Caco-2 (cell line): ENCODE measurements around the gene DR1. TPM values are rescaled to one million over a fixed set of nuclear protein-coding genes. Genes with fewer than 3 reads are reported as not detected.

Experiments
- BruUV-seq: library from RNA; stranded (reverse); fragments of 400-500 nt; replicated peaks from 2 replicates; lab custom pipeline; 2021; lab: Mats Ljungman, UMichigan
- CTCF ChIA-PET: fragments of 300-600 bp; sonication (Branson Sonifier 250); formaldehyde crosslinking; loops from one replicate; lab custom pipeline; 2022; ENCODE audit warnings: antibody characterized with exemption; lab: Charles Lee
- POLR2A ChIA-PET: fragments of 300-600 bp; sonication (Branson Sonifier 250); formaldehyde crosslinking; loops from one replicate; lab custom pipeline; 2022; ENCODE audit warnings: antibody characterized with exemption; lab: Charles Lee
- DNase-seq, 2 experiments: peaks; one replicate each; pipeline versions ENCODE4 v3.0.0 to v3.0.0-alpha.2; 2020 to 2022
- H3K27me3 ChIP-seq: replicated peaks from 2 replicates; pipeline ENCODE4 v1.6.0; 2011; ENCODE audit warnings: low read length; ENCODE audit not compliant: control insufficient read depth, insufficient read depth
- H3K36me3 ChIP-seq: 2 replicates; pipeline ENCODE4 v1.5.1; 2011; ENCODE audit warnings: low read length; ENCODE audit not compliant: control insufficient read depth, insufficient read depth
- H3K4me1 ChIP-seq: fragments of 250-450 bp; sonication (Bioruptor Pico); 2 replicates; pipeline ENCODE4 v1.5.1; 2020; ENCODE audit warnings: mild to moderate bottlenecking
- H3K4me3 ChIP-seq: 2 replicates; pipeline ENCODE4 v1.5.1; 2011; ENCODE audit warnings: low read depth, mild to moderate bottlenecking, control low read depth, low read length
- H3K9me3 ChIP-seq: fragments of 250-450 bp; sonication (Bioruptor Pico); 2 replicates; pipeline ENCODE4 v1.5.1; 2020; ENCODE audit warnings: mild to moderate bottlenecking, moderate library complexity
- H3K27ac Mint-ChIP-seq: one replicate; pipeline ENCODE4 v1.8.0; 2022; ENCODE audit warnings: mixed read lengths; ENCODE audit not compliant: unreplicated experiment
- H3K27me3 Mint-ChIP-seq: one replicate; pipeline ENCODE4 v1.8.0; 2022; ENCODE audit warnings: mixed read lengths; ENCODE audit not compliant: insufficient read depth, unreplicated experiment
- H3K36me3 Mint-ChIP-seq: one replicate; pipeline ENCODE4 v1.8.0; 2022; ENCODE audit warnings: mild to moderate bottlenecking, mixed read lengths; ENCODE audit not compliant: insufficient read depth, unreplicated experiment
- H3K4me1 Mint-ChIP-seq: one replicate; pipeline ENCODE4 v1.8.0; 2022; ENCODE audit warnings: low read depth, mixed read lengths; ENCODE audit not compliant: unreplicated experiment
- H3K4me3 Mint-ChIP-seq: one replicate; pipeline ENCODE4 v1.8.0; 2022; ENCODE audit warnings: mild to moderate bottlenecking, moderate library complexity, mixed read lengths; ENCODE audit not compliant: unreplicated experiment
- H3K9me3 Mint-ChIP-seq: one replicate; pipeline ENCODE4 v1.8.0; 2022; ENCODE audit warnings: mixed read lengths; ENCODE audit not compliant: unreplicated experiment
- CTCF ChIP-seq, 2 experiments: fragments of 200-600 bp in 1 of 2; IDR thresholded peaks; 1 replicate in 1 of 2; 2 replicates in 1 of 2; pipeline versions ENCODE4 v1.5.1 to v1.8.0; 2011 to 2022; ENCODE audit warnings: antibody characterized with exemption in 1 of 2, control low read depth in 1 of 2, inconsistent platforms in 1 of 2, low read depth in 1 of 2, low read length in 1 of 2, mild to moderate bottlenecking in 1 of 2, moderate library complexity in 1 of 2; ENCODE audit not compliant: insufficient read depth in 1 of 2, severe bottlenecking in 1 of 2, unreplicated experiment in 1 of 2
- intact Hi-C: fragments of 100-400 bp; cut with micrococcal nuclease; formaldehyde crosslinking; loops from one replicate; pipeline ENCODE4 v1.10.0; 2022; ENCODE audit not compliant: unreplicated experiment
- total RNA-seq: library from RNA; stranded (reverse); gene quantifications from 2 replicates; pipeline ENCODE4 v1.2.3, GENCODE V29; 2022

DR1 gene
- total RNA-seq, 1 experiment from 2014 or later = 30.5 TPM

- TF ChIP-seq CTCF (IDR thresholded peaks at IDR 0.05; ENCODE audit: insufficient read depth in 1 of 2, low read depth in 1 of 2, low read length in 1 of 2, severe bottlenecking in 1 of 2, unreplicated experiment in 1 of 2) = no peak
- Mint-ChIP-seq H3K36me3 (peaks cover 8% of the 10 kb centered on the region), H3K4me1 (no peaks in the 10 kb centered on the region), H3K27me3 (no peaks in the 10 kb centered on the region), H3K27ac (no peak overlapping the region), H3K4me3 (peak overlapping the region; percentile 94), H3K9me3 (no peaks in the 10 kb centered on the region)
- DNase-seq = no peak
- no TSS peak for BruUV-seq
- POLR2A ChIA-PET = no interaction called here
- no peaks in the 10 kb centered on the region for H3K36me3 ChIP-seq
- H3K9me3 ChIP-seq = no peaks in the 10 kb centered on the region
- peaks cover 6% of the 10 kb centered on the region; the same call in 1 of the 2 replicates for H3K4me1 ChIP-seq
- no peaks in the 10 kb centered on the region for H3K27me3 ChIP-seq
- CTCF ChIA-PET = no interaction called here
- peak overlapping the region; percentile 64 for H3K4me3 ChIP-seq
- intact Hi-C loops = no loop called here
Observed at GRCh38 chr1:93347334-93347899, 1.7 kb downstream of the DR1 start.

GRCh38 chr1:93348104-93348728 lies 2.5 kb downstream of the DR1 start:
- no peaks in the 10 kb centered on the region for H3K4me1 Mint-ChIP-seq
- no peaks in the 10 kb centered on the region for H3K36me3 ChIP-seq
- no peak for TF ChIP-seq CTCF (IDR thresholded peaks at IDR 0.05; ENCODE audit: insufficient read depth in 1 of 2, low read depth in 1 of 2, low read length in 1 of 2, severe bottlenecking in 1 of 2, unreplicated experiment in 1 of 2)
- H3K9me3 ChIP-seq = no peaks in the 10 kb centered on the region
- peaks cover 8% of the 10 kb centered on the region for H3K36me3 Mint-ChIP-seq
- H3K4me3 ChIP-seq = peak overlapping the region; percentile 18
- no peaks in the 10 kb centered on the region for H3K9me3 Mint-ChIP-seq
- intact Hi-C loops = no loop called here
- H3K27me3 Mint-ChIP-seq = no peaks in the 10 kb centered on the region
- H3K27ac Mint-ChIP-seq = no peak overlapping the region
- no peak for DNase-seq
- ChIA-PET POLR2A (no interaction called here), CTCF (no interaction called here)
- peaks cover 6% of the 10 kb centered on the region; the same call in 1 of the 2 replicates for H3K4me1 ChIP-seq
- no peaks in the 10 kb centered on the region for H3K27me3 ChIP-seq
- peak overlapping the region; percentile 94 for H3K4me3 Mint-ChIP-seq
- BruUV-seq = no TSS peak

- Histone ChIP-seq H3K36me3 (no peaks in the 10 kb centered on the region; the same call in 1 of the 2 replicates), H3K4me3 (no peak overlapping the region), H3K27me3 (no peaks in the 10 kb centered on the region), H3K9me3 (no peaks in the 10 kb centered on the region), H3K4me1 (peaks cover 6% of the 10 kb centered on the region; the same call in 1 of the 2 replicates)
- no peak for TF ChIP-seq CTCF (IDR thresholded peaks at IDR 0.05; ENCODE audit: insufficient read depth in 1 of 2, low read depth in 1 of 2, low read length in 1 of 2, severe bottlenecking in 1 of 2, unreplicated experiment in 1 of 2)
- Mint-ChIP-seq H3K27me3 (no peaks in the 10 kb centered on the region), H3K27ac (no peak overlapping the region), H3K4me1 (no peaks in the 10 kb centered on the region), H3K9me3 (no peaks in the 10 kb centered on the region), H3K4me3 (no peak overlapping the region), H3K36me3 (peaks cover 8% of the 10 kb centered on the region)
- intact Hi-C loops = no loop called here
- no TSS peak for BruUV-seq
- CTCF ChIA-PET = no interaction called here
- POLR2A ChIA-PET = no interaction called here
- no peak for DNase-seq
Observed at GRCh38 chr1:93349231-93350135, 3.8 kb downstream of the DR1 start.
